Measurements from ENCODE around the gene SLC18B1.

SLC18B1 gene

DNA sequence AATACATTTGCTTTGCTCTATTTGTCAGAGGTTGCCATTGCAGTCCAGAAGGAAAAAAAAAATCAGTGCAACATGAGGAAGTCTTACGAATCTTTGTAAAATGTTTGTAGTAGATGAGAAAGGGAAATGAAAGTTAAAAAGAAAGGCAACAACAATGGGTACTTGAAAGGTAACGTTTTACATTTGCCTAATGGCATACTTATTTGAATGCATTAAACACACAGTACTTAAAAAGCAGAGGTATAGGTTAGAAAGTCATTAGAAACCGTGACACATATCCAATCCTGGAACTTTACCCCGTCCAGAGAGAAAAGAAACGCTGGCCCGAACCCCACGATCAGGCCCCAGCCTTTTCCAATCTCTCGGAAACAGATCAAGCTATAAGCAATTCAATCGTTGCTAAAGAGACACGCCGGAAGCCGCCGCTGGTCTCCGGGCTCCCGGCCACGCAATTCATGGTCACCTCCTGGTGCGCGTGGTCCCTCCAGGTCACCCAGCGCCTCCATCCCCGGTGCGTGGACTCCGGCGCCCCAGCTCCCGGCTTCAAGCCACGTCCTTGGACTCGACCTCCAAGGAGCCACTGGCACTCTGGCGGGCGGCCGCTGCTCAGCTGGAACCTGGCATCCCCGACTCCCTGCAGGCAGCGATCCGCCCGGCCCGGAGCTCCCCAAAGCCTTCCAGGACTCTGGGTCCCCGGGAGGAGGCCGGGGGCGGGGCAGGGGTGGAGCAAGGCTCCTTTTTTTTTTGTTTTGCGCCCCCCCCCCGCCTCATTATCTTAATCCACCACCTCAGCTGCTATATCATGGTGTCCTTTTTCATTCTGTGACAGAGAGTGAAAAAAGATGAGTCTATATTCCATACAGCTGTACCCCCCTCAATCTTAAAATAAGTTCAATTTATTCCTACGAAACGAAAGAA is at the start of gene SLC18B1:
SLC18B1 (minus strand) TSS at position 687 of the 918 bp plus-strand sequence; CDS start at position 506, 181 bp downstream.
- DNase-seq = peak; percentile 70 to 73

DNA sequence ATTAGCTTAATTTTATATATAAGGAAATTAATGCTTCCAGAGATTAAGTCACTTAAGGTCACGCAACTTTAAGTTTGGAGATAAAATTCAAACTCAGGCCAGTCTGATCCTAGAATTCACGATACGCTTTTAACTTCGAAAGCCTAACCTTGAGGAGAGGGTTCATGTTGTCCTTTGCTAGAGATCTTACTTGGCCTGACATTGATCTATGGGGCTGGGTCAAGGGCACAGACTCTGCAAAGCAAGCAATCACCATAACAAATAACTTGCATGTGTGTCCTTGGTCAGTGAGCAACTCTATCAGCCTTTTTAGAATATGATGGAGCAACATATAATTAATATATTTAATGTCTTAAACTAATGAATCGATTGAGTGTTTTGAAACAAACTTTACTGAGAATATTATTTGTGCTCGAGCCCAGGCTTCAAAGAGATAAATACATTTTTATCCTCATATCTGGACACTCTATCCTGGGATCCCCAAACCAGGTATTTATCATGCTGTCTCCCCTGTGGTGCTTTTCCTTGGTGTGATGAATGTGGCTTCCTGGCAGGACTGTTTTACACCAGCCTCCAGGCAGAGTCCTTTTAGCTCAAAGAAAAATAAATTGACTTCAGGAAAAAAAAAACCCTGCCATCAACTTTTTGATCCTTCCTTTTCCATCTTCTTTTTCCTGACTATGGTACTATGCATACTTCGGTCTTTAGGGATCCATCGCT is 45.0 kb upstream of the SLC18B1 start:
- DNase-seq = no peak

DNA sequence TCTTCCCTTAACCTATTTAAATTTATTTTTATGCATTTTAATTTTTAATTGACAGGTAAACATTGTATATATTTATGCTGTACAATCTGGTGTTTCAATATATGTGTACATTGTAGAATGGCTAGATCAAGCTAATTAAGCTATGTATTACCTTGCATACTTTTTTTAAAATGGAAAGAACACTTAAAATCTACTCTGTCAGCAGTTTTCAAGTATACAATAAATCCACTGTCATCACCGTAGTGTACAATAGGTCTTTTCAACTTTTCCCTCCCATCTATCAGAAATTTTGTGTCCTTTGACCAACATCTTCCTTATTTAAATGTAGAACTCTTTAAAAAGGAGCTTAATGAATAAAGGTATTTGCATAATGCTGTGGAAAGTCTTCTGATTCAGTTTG is 43.5 kb upstream of the SLC18B1 start:
- no peak for DNase-seq

DNA sequence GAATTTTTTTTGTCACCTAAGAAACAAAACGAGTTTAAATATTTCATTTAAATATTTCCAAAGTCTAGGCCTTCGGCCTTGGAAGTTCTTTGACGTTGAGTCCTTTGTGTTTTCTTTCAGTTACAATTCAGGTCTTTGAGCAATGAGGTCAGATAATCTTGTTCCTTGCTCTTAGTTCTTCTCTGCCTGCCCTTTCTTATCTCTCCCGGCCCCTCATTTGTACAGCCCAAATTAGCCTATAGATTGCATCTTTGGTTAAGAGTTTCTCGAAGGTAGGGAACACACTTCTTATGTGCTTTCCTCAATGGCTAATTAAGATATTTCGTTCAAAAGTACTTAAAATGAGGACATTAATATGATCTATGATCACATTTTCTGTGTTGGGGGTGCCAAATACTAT is 34.5 kb upstream of the SLC18B1 start:
- no peak for DNase-seq

DNA sequence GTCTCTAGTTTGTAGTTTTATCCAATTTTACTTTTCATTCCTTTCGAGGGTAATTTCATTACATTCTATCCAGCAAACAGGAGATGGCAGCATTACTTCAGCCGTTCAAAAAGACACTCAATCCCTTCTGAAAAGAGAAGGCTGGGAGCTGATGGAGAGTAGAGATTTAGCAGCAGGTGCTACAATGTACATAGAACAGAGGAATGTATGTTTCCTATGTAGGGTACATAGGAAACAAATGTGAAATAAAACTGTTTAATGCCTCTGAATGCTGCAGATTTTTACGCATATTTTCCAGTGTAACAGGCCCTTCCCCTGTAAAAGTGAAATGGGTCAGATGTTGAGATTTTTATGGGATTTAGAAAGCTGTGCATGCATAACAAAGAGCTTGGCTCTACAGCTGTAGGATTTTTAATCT is 31.9 kb upstream of the SLC18B1 start:
- no peak for DNase-seq

DNA sequence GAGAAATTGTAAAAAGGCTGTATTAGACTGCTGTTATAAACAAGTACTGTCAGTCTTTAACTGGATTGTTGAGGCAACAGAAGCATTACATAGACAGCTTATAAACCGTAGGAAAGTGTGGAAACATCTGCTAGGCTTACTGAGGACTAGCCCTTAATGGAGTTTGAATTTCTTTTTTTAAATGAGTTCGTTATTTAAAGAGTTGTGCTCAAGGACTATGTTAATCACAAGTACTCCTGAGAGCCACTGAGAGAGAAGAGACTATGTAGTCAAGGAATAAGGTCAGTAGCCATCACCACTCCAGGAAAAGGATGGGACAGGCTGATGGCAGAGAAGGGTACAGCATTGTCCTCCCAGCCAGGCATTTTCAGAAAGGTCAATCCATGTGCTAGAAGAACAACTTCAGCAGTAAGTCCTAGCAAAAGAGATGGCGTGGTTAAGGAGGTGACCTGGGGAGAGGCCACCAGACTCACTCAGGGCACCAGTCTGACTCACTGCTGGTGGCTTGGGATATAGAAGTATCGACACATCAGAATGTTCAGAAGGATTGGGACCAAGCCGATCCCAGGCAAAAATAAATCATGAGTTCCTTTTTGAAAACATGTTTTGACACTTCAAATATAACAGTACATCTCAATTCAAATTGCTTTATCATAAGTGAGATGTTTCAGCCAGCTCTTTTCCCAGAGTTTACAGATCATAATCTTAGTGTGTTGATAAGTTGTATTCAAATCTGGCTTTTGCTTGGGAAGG is 22.4 kb upstream of the SLC18B1 start:
- DNase-seq = peak; percentile 43 to 45

DNA sequence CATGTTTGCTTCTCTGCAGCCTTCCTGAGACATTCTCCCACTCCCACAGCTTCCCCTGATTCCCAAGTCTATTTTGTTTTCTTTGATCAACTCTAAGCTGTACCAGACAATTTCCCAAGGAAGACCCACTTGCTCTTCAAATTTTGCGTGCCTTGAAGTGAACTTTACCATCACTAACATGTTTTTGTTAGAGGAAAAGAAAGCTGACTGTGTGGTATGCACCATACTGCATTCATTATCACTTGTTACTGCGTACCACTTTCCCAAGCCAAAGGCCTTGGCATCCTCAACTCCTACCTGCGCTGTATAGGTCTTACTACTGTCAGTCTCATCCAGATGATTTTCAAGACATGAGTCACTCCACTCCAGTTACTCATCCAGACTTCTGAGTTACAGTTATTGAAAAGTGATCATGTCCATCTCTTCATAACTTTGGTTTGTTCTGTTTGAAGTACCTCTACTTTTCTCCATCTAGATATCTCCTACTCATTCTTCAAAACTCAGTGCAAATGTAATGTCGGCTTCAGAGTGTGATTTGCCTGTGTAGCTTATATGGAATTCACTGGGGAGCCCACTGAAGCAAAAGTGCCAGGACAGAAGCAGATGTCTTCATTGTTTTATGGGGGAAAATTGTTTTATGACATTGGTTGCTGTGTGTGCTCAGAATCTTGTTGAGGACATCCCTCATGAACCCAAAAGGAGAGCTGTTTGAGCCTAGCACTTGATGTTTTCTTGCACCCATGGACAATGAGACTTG is 21.1 kb upstream of the SLC18B1 start:
- peak; percentile 45 to 53 for DNase-seq

DNA sequence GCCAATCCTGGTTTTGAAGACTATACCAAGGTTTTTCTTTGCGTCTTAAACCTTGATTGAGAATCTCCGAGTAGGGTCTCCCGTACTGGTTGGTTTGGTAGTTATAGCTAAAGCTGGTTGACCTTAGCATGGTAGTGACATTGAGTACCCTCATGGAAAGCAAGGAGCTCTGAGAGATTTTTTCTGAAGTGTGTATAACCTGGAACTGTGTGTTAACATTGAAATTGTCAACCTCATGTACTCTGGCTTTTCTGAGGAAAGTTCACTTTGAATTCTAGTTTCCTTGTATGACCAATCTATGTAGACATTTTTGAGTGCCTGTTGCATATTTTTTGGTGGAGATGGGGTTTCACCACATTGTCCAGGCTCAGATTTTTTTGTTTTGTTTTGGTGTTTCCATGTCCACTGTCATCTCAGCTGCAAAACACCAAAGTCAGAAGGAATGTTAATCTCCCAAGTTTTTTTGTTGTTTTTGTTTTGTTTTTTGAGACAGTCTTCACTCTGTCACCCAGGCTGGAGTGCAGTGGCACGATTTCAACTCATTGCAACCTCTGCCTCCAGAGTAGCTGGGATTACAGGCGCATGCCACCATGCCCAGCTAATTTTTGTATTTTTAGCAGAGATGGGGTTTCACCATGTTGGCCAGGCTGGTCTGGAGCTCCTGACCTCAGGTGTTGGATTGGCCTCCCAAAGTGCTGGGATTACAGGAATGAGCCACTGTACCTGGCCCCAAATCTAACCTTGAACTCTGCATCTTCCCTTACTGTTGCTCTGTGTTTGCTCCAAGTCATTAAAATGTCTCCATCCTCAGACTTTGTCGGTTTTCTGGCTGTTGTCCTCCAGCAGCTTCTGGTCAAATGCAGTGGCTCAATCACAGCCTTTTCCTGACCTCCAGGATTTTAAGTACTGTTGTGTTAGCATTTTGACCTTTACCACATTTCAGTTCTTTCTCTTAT is 20.2 kb upstream of the SLC18B1 start:
- peak; percentile 55 to 57 for DNase-seq

DNA sequence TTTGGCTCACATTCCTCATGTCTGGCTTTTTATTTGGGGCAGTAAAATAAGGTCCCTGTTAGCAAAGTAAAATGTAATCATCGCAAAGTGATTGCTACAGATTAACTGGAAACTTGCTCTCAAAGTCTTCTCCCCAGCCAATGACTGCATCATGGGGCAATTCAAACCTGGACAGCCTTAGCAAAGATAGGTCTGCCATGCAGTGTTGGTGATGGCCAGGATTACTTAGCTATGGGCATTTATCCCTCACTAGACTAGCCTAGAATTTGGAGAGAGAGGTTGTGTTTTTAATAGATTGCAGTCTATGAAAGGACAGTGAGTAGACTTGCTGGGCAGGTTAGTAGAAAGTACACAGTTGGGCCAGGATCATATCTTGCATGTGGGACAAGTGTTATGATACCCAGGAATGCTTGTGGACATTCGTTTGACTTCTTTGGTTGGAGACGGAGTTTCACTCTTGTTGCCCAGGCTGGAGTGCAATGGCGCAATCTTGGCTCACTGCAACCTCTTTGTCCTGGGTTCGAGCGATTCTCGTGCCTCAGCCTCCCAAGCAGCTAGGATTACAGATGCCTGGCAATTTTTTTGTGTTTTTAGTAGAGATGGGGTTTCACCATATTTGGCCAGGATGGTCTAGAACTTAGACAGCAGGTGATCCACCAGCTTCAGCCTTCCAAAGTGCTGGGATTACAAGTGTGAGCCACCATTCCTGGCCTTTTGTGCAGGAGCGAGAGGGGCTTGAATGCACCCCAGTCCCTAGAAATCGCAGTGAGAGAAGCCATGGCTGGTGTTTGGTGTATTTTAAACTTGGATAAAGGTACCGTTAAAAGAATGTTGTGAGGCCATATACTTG is 19.3 kb upstream of the SLC18B1 start:
- peak; percentile 40 to 41 for DNase-seq

DNA sequence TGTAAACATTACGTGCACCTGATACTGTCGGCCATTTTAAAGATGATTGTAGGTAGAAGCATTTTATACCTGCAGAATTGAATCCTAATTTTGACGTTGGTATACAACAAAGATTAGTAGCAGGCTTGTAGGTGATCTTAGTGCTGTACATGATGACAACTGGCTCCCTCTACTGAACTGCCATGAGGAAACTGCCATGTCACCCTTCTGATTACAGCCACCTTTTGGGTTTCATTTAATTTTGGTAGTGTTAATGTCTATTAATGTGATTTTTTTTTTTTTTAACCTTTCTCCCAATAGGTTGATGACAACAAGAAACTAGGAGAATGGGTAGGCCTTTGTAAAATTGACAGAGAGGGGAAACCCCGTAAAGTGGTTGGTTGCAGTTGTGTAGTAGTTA is 18.2 kb upstream of the SLC18B1 start:
- DNase-seq = no peak

DNA sequence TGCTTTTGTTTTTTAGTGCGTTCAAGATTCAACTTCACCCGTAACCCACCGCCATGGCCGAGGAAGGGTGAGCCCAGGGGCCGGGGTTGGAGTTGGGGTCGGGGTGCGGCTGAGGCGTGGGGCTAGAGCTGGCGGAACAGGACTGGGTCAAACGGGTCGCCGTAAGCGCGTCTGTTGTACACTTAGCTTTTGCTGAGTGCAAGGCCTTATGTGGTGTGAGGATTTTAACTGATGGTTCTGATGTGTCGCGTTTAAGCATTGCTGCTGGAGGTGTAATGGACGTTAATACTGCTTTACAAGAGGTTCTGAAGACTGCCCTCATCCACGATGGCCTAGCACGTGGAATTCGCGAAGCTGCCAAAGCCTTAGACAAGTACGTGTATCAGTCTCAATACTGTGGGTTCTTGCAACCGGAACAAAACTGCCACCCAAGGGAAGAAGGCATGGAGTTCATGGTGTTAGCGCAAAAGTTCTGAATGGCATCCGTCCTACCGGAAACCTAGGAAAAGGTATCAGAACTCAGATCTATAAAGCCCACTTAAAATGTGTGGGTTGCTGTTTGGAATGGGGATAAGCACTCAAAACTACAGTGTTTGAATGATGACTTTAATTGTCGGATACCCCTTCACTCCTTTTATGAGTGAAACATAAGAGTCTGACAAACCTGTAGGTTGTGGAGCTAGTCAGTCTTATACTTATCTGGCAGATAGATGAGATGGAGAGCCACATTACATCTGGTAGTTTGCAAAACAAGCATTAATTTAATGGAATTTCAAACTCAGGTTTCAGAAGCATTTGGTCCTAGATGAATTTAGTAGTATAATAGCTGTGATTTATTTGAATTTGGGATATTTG is 16.5 kb upstream of the SLC18B1 start:
- DNase-seq = peak in 1 of 2 experiments; percentile 61

DNA sequence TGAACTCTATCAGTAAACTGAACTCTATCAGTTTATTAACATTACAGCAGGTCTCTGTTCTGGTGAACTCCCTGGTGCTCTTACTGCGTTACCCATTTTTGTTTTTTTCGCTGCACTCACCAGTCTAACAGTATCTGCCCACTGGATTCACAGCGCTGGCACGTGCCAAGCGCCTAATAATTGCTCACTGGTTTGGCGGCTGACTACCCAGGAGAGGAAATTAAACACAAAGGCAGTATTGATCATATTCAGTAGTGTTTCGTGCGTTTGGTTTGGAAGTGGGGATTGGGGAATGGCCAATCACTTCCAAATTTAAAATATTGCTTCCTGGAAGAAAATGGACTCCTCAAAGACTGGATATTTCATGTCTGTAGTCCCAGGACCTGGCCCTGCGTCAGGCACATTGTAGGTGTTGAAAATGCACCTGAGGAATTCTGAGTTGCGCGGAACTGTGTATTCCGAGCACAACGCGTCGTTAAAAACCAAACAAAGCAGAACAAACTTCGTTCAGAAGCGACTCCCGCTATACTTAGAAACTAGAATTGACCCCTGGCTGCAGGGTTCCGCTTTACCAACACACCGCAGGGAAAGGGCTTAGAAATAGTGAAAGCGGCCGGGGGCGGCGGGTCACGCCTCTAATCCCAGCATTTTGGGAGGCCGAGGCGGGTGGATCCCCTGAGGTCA is 14.9 kb upstream of the SLC18B1 start:
- DNase-seq = peak; percentile 54 to 73

DNA sequence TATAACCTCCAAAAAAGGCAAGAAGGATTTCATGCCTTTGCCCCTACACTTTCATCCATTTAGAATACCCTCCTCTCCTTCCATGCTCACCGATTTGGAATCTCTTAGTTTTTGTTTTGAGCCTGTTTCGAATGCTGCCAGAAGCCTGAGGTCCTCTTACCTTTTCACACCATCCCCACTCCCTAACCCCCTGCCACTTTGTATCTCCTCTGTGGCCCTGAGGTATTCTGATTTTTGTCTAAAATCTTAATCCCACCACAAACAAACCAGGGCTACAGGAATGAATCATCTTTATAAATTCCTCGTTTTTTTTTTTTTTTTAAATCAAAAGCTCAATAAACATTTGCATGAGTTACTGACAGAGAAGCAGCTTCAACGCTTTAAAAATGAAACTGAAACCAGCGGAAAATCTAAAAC is 14.3 kb upstream of the SLC18B1 start:
- DNase-seq = no peak

DNA sequence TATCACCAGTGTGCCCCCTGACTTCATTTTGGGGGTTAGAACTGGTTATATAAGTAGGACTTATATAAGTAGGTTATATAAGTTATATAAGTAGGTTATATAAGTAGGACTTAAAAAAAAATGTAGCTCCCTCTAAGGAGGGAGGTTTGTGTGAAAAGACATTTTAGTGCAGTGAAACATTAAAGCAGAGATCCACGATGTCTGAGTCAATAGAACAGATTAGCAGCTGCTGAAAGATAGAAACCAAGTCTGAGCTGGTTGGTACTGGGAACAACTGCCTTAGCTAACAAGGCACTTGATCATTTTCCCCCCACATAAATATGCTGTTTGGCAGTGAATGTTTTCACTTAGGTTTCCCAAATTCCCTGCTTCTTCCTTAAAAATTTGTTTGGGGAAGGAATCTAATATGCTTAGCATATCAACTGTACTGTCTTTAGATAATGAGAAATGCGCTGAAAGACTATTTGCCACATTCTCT is 13.9 kb upstream of the SLC18B1 start:
- no peak for DNase-seq

DNA sequence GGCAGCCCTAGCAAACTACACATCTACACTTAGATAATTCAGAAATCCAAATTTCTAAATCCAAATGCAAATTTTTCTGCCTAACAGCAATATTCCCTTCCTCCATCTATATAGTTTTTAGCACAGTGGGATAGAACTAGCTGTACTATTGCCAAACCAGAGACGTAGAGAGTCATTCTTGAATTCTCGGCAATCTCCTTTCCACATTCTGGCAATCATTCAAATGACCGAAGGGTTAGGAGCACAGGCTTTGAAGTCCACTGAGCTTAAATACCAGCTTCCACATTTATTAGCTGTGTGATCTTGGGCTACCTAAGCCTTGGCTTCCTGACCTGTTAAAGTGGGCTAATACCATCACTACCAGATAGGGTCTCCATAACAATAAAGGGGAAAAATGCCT is 12.8 kb upstream of the SLC18B1 start:
- no peak for DNase-seq

DNA sequence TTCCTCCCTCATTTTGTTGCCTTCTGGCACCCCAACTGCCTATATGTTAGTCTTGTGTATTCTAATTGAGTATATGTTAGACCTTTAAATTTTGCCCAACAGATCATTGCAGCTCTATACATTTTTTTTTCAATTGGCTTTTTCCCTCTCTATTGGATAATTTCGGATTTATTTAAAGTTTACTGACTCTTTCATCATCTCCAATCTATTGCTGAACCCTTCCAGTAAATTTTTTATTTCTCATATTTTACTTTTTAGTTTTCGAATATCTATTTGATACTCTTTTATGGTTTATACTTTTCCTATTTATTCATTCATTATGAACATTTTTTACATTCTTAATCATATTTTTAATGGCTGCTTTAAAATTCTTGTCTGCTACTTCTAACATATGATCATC is 7.1 kb upstream of the SLC18B1 start:
- no peak for DNase-seq

DNA sequence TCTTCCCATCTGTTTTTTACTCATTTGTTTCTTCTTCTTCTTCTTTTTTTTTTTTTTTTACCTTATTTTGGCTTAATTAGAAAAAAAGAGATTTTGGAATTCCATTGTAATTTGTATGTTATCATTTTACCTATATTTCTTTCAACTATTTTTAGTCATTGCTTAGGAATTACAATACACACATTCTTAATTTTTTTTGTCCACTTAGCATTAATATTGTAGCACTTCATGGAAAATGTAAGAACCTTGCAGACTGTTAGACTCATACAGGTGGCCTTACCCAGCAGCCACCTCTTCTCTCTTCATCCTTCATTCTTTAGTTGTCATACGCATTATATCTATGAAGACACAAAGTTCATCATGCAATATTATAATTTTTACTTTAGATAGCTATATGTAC is 5.8 kb upstream of the SLC18B1 start:
- DNase-seq = no peak

DNA sequence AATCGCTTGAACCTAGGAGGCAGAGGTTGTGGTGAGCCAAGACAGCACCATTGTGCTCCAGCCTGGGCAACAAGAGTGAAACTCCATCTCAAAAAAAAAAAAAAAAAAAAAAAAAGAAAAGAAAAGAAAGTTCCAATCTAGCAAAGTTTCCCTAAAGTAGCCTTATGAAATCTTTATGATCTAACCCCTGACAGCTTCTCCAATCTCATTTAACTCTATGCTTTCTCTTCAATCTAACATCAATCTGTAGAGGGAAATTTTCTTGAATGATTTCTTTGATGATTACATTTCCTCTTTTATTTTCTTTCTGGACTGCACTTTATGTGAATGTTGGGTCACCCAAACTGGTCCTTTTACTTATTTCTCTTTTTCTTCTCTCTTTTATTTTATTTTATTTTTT is 2.2 kb upstream of the SLC18B1 start:
- no peak for DNase-seq
